ENCODE data around the gene TIMD4. TPM values are rescaled to one million over a fixed set of nuclear protein-coding genes. Genes with fewer than 3 reads are reported as not detected.

The TIMD4 gene
- total and polyA plus RNA-seq, 2 of the 4 experiments (the other 2 are of a cell fraction): not detected

DNA sequence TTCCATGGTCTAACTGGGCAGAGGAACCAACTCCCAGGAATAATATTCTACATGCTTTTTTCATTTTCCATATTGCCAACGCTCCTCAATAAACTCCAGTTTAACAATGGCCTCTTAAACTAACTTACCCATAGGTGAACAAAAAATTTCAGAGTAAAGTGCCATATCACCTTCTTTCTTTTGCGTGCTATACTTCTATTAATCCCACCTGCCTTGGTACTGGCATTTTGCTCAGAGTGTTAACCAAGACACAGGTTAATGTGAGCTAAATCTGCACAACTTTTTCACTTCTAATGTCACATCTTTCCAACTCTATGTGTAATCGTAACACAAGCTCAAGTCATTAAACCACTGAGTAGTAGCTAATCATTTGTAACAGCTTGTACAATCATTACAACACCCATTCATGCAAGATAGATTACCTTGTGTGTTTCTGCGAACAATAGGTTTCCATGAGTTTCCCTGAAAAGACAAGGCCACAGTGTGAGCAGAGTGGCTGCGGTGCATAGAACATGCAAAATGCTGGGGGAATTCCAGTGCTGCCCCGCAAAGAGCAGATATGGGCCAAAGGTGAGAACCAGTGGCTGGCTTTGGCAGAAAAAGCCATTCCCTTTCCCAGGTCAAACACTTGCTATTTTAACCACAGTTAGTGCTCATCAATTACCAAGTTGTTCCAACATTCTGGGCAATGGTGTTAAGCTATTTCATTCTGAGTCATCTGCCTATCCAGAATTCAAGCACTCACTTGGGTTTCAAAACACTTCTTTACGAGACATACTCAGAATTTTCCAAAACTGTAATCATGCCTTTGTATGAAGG lies 42.8 kb downstream of the TIMD4 start:
- H3K18ac ChIP-seq (ENCODE audit: low read depth, low read length): no peak overlapping the region
- H3K9ac ChIP-seq (ENCODE audit: low read depth, low read length): no peak overlapping the region
- H2BK5ac ChIP-seq (ENCODE audit: low read depth, low read length, poor library complexity, severe bottlenecking): no peak overlapping the region
- H3K23ac ChIP-seq (ENCODE audit: low read depth, low read length): no peak overlapping the region
- intact Hi-C loops (cut with micrococcal nuclease): no loop called here
- no peaks in the 10 kb centered on the region for H3K27me3 ChIP-seq (ENCODE audit: control insufficient read depth, insufficient read depth, low read length)
- in situ Hi-C loops (cut with MboI; ENCODE audit: low sequenced_read_pairs): no loop called here
- ATAC-seq (ENCODE audit: low read depth) (no peak), DNase-seq (no peak)
- no peak overlapping the region for H3K14ac ChIP-seq (replicated peaks; ENCODE audit: low read depth, low read length)
- no peaks in the 10 kb centered on the region for H4K20me1 ChIP-seq (ENCODE audit: insufficient read depth, low read length)
- WGBS, 2 experiments (ENCODE audit: extremely low coverage in 2 of 2, insufficient read length in 1 of 2): 50% methylated on average over 3 of the region's 7 CpGs; no CpG with 5 or more reads in 1 of the 2 experiments
- no peaks in the 10 kb centered on the region for H3K79me1 ChIP-seq (ENCODE audit: low read depth in 1 of 2, low read length in 2 of 2)
- H3K4me2 ChIP-seq (ENCODE audit: low read depth, low read length): no peak overlapping the region
- POLR2A ChIA-PET (ENCODE audit: unreplicated experiment): no interaction called here
- no peak overlapping the region for H4K5ac ChIP-seq (ENCODE audit: low read depth, low read length)
- no peak overlapping the region for H2AK9ac ChIP-seq (replicated peaks; ENCODE audit: low read depth, low read length, poor library complexity)
- dilution Hi-C loops (cut with HindIII; ENCODE audit: low sequenced_read_pairs, unreplicated experiment): no loop called here
- TF ChIP-seq, protein P1, sequence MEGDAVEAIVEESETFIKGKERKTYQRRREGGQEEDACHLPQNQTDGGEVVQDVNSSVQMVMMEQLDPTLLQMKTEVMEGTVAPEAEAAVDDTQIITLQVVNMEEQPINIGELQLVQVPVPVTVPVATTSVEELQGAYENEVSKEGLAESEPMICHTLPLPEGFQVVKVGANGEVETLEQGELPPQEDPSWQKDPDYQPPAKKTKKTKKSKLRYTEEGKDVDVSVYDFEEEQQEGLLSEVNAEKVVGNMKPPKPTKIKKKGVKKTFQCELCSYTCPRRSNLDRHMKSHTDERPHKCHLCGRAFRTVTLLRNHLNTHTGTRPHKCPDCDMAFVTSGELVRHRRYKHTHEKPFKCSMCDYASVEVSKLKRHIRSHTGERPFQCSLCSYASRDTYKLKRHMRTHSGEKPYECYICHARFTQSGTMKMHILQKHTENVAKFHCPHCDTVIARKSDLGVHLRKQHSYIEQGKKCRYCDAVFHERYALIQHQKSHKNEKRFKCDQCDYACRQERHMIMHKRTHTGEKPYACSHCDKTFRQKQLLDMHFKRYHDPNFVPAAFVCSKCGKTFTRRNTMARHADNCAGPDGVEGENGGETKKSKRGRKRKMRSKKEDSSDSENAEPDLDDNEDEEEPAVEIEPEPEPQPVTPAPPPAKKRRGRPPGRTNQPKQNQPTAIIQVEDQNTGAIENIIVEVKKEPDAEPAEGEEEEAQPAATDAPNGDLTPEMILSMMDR (conservative IDR thresholded peaks at IDR 0.05; ENCODE audit: low read depth, low read length): no peak
- no peak overlapping the region for H4K8ac ChIP-seq (ENCODE audit: low read depth in 2 of 2, low read length in 2 of 2)
- no peak overlapping the region for H3K4ac ChIP-seq (ENCODE audit: low read depth, low read length)
- H3K4me3 ChIP-seq (ENCODE audit: insufficient read depth, low read depth, low read length): no peak overlapping the region
- no peak overlapping the region for H3K27ac ChIP-seq (ENCODE audit: insufficient read depth, low read length)
- H2BK120ac ChIP-seq (ENCODE audit: low read depth, low read length): no peak overlapping the region
- H3K9me3 ChIP-seq (ENCODE audit: control insufficient read depth, insufficient read depth, low read length): peaks cover 3% of the 10 kb centered on the region
- H2BK20ac ChIP-seq (ENCODE audit: low read depth, low read length): no peak overlapping the region
- H2AK5ac ChIP-seq (ENCODE audit: low read depth, low read length): no peak overlapping the region
- H2AFZ ChIP-seq (replicated peaks; ENCODE audit: low read length, poor library complexity): no peak overlapping the region
- BruUV-seq (replicated peaks): no TSS peak
- H3K56ac ChIP-seq (ENCODE audit: extremely low read depth, insufficient read depth, low read length): no peak overlapping the region
- no peaks in the 10 kb centered on the region for H3K36me3 ChIP-seq (ENCODE audit: control insufficient read depth, insufficient read depth, low read length)
- no peak overlapping the region for H4K91ac ChIP-seq (ENCODE audit: insufficient read depth, low read depth, low read length)
- H3K4me1 ChIP-seq (ENCODE audit: control insufficient read depth, insufficient read depth, low read length): no peaks in the 10 kb centered on the region
- no peak overlapping the region for H2BK15ac ChIP-seq (ENCODE audit: low read depth, low read length)
- CTCF ChIA-PET: no interaction called here
- no peaks in the 10 kb centered on the region for H3K9me1 ChIP-seq (ENCODE audit: insufficient read depth, low read length)
